ENCODE results near the gene AMBN. TPM values are rescaled to one million over a fixed set of nuclear protein-coding genes. Genes with fewer than 3 reads are reported as not detected.
A peak's percentile ranks its signal among the peaks of the same experiment; 100 is the strongest.

AMBN gene, protein sequence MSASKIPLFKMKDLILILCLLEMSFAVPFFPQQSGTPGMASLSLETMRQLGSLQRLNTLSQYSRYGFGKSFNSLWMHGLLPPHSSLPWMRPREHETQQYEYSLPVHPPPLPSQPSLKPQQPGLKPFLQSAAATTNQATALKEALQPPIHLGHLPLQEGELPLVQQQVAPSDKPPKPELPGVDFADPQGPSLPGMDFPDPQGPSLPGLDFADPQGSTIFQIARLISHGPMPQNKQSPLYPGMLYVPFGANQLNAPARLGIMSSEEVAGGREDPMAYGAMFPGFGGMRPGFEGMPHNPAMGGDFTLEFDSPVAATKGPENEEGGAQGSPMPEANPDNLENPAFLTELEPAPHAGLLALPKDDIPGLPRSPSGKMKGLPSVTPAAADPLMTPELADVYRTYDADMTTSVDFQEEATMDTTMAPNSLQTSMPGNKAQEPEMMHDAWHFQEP
- total RNA-seq (not detected), polyA plus RNA-seq (not detected)
- long read RNA-seq, donor 1: 0 reads
- long read RNA-seq, donor 2: 0 reads

DNA sequence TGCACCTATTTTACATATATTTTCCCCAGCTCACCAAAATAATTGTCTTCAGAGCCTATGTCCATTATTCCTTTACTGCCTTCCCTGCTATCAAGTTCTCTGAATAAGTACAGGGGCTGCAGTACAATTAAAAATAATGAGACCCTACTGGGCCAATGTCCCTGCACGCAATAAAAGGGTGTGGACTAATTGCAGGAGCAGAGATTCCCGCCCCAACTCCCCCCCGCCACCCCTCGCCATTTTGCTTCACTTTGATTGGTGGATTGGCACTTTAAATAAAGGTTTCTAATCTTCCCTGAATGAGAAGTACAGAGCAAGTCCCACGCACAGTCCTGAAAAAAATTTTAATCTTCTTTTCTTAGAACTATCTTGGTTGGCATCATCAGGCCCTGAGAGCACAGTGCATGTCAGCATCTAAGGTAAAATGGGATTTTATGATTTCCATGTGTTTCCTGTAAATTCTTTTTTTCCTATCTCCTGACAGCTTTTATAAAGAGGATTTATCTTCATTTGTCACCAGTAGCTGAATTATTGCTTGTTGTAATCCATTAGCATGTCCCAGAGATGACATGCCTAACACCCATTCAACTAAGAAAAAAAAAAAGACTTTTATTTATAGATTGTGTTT lies at the start of gene AMBN:
TSS of gene AMBN (plus strand) at position 302 of the 628 bp plus-strand sequence. CDS start at position 405, 103 bp downstream.
- DNase-seq (no peak), ATAC-seq (no peak)
- no peak within 1 kb of the TSS for H3K27ac ChIP-seq
- H3K36me3 ChIP-seq (ENCODE audit: insufficient read depth in 1 of 2, low read depth in 1 of 2): no peaks in the 10 kb centered on the region
- H3K4me1 ChIP-seq: no peaks in the 10 kb centered on the region
- TF ChIP-seq, protein P1, sequence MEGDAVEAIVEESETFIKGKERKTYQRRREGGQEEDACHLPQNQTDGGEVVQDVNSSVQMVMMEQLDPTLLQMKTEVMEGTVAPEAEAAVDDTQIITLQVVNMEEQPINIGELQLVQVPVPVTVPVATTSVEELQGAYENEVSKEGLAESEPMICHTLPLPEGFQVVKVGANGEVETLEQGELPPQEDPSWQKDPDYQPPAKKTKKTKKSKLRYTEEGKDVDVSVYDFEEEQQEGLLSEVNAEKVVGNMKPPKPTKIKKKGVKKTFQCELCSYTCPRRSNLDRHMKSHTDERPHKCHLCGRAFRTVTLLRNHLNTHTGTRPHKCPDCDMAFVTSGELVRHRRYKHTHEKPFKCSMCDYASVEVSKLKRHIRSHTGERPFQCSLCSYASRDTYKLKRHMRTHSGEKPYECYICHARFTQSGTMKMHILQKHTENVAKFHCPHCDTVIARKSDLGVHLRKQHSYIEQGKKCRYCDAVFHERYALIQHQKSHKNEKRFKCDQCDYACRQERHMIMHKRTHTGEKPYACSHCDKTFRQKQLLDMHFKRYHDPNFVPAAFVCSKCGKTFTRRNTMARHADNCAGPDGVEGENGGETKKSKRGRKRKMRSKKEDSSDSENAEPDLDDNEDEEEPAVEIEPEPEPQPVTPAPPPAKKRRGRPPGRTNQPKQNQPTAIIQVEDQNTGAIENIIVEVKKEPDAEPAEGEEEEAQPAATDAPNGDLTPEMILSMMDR (IDR thresholded peaks at IDR 0.05): no peak
- no peak within 1 kb of the TSS for H3K4me3 ChIP-seq
- intact Hi-C loops (cut with DNase I): no loop called here
- no peaks in the 10 kb centered on the region for H3K9me3 ChIP-seq
- H3K27me3 ChIP-seq (ENCODE audit: insufficient read depth in 3 of 3, low read length in 2 of 3): no peaks in the 10 kb centered on the region
- 48 to 53% (median 51%) methylated on average over 5 of the region's 5 CpGs for WGBS, 3 donors

DNA sequence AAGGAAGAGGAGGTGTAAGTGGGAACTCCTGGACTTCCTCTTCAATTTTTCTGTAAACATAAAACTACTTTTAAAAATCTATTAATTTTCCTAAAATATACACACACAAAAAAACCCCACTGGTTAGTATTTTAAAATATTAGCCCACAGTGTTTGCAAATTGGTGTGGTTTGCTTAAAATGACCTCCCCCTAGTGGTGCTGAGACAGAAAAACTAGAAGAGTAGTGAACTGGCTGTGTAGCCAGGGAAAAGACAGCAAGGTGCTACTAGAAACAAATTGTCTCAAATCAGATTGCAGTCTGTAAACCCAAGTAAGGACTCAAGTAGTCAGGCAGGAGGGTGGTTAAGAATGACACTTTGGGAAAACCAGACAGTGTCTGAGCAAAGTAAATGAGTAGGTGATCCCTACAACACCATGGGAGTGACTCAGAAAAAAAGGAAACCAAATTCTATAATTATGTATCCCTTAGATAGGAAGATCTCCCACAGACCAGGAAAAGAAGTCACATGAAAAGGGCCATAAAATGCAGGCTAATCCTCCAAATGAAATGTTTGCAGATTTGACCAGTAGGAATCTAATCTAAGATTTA lies 47.7 kb upstream of the AMBN start:
- ATAC-seq (no peak), DNase-seq (no peak)
- H3K4me3 ChIP-seq: no peak overlapping the region
- no peaks in the 10 kb centered on the region for H3K4me1 ChIP-seq
- TF ChIP-seq, protein P1 (IDR thresholded peaks at IDR 0.05): no peak
- H3K9me3 ChIP-seq: no peaks in the 10 kb centered on the region
- H3K36me3 ChIP-seq (ENCODE audit: insufficient read depth in 1 of 2, low read depth in 1 of 2): no peaks in the 10 kb centered on the region
- H3K27me3 ChIP-seq (ENCODE audit: insufficient read depth in 3 of 3, low read length in 2 of 3): peaks cover 0 to 4% (median 0%) of the 10 kb centered on the region in 3 donors
- intact Hi-C loops (cut with DNase I): no loop called here
- H3K27ac ChIP-seq: no peak overlapping the region

DNA sequence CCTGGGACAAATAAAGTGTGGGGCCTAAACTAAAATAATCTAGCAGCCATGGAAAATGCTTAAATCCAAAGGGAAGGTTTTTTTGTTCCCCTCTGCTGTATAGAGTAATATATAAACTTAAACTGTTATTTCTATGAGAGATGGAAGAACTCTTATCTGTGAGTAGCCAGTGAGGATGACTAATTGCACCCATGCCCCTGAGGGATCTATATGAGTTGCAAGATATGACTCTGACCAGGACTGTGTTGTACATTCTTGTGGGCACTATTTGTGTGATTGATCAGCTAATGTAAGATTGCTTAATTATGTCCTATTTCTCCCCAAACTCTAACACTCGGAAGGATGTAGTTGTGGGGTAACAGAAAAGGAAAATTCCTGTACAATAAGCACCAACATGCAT lies 35.2 kb upstream of the AMBN start:
- TF ChIP-seq, protein P1 (IDR thresholded peaks at IDR 0.05): no peak
- H3K27ac ChIP-seq: no peak overlapping the region
- H3K4me1 ChIP-seq: no peaks in the 10 kb centered on the region
- intact Hi-C loops (cut with DNase I): no loop called here
- no peak overlapping the region for H3K4me3 ChIP-seq
- H3K36me3 ChIP-seq (ENCODE audit: insufficient read depth in 1 of 2, low read depth in 1 of 2): no peaks in the 10 kb centered on the region
- H3K9me3 ChIP-seq: no peaks in the 10 kb centered on the region
- DNase-seq (no peak), ATAC-seq (no peak)
- WGBS, 3 donors: 0 to 59% (median 50%) methylated on average over 1 of the region's 1 CpG
- no peaks in the 10 kb centered on the region for H3K27me3 ChIP-seq (ENCODE audit: insufficient read depth in 3 of 3, low read length in 2 of 3)

DNA sequence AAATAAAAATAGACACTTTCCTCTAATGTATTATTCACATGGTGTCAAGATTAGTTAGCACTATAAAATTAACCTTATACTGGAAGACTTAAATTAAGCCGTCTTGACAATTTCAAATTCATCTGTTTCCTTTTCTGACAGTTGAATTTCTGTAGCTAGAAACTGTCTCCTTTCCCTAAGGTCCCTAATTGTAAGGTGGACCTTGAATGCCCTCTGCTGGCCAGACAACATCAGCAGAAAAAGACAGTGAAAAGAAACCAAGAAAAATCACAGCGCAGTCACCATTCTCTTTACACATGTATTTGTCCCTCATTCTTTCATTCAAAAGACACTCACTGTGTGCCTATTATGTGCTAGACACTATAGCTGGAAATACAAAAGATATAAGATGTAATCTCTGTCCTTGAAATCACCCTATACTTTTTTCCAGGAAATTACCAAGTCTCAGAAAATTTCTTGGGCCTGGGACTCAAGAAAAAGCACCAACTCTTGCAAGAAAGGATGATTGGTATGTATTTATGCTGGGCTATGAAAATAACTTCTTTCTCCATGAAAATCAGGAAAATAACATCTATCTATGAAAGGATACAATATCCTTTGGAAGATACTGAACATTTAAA lies 32.7 kb upstream of the AMBN start:
- Histone ChIP-seq H3K36me3 (ENCODE audit: insufficient read depth in 1 of 2, low read depth in 1 of 2) (no peaks in the 10 kb centered on the region), H3K4me1 (no peaks in the 10 kb centered on the region), H3K27ac (no peak overlapping the region), H3K27me3 (ENCODE audit: insufficient read depth in 3 of 3, low read length in 2 of 3) (no peaks in the 10 kb centered on the region), H3K9me3 (no peaks in the 10 kb centered on the region), H3K4me3 (no peak overlapping the region)
- peak in 1 of 2 donors; percentile 16 for DNase-seq
- 27 to 33% (median 28%) methylated on average over 2 of the region's 2 CpGs for WGBS, 3 donors
- TF ChIP-seq, protein P1 (IDR thresholded peaks at IDR 0.05): peak; percentile 61
- intact Hi-C loops (cut with DNase I): no loop called here
- ATAC-seq: no peak

Measured in psoas muscle (tissue), 8 donors.